ENCODE results near the gene STYXL2. TPM values are rescaled to one million over a fixed set of nuclear protein-coding genes. Genes with fewer than 3 reads are reported as not detected.

Gene STYXL2
- total RNA-seq, 6 experiments from 2014 or later, result 0.12 TPM; not detected in 5

DNA sequence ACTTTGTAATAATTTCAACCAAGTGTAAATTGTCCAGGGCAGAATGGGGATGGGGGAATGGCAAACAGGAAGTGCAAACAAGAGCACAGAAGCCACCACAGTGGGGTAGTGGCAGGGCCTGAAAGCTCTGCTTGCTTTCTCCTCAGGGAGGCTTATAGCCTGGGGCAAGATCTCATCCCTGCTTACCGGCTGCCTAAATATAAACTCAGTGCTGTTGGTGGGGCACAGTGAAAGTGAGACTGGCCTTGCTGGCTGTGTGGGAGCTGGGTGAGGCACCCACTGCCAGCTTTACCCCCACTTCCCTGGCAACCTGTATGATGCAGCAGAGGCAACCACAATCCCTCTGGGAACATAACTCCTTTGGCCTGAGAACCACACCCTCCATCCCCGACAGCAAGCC is 15.2 kb downstream of the STYXL2 start:
- intact Hi-C loops (cut with DNase I), result no loop called here
- no peak for DNase-seq

GRCh38 chr1:167110586-167110985 is 16.7 kb downstream of the STYXL2 start:
- no peak for DNase-seq
- WGBS (ENCODE audit: insufficient coverage, low coverage, low lambda C conversion rate, missing lambda C conversion rate), result 70% methylated on average over 3 of the region's 3 CpGs
- intact Hi-C loops (cut with DNase I), result no loop called here
- Histone ChIP-seq H3K27ac (no peak overlapping the region), H3K9me3 (no peaks in the 10 kb centered on the region), H3K4me1 (no peaks in the 10 kb centered on the region), H3K36me3 (no peaks in the 10 kb centered on the region), H3K27me3 (no peaks in the 10 kb centered on the region), H3K4me3 (no peak overlapping the region)
- no peak for TF ChIP-seq CTCF (IDR thresholded peaks at IDR 0.05)
- no peak for TF ChIP-seq POLR2A (IDR thresholded peaks at IDR 0.05)
- no peak for ATAC-seq

More for the DNA sequence above, 15.2 kb downstream of the STYXL2 start:
- TF ChIP-seq CTCF (IDR thresholded peaks at IDR 0.05), result no peak
- no peak for TF ChIP-seq POLR2A (IDR thresholded peaks at IDR 0.05)
- Histone ChIP-seq H3K27me3 (no peaks in the 10 kb centered on the region), H3K27ac (no peak overlapping the region), H3K9me3 (no peaks in the 10 kb centered on the region), H3K4me1 (no peaks in the 10 kb centered on the region), H3K36me3 (no peaks in the 10 kb centered on the region), H3K4me3 (no peak overlapping the region)
- 80% methylated on average over 1 of the region's 2 CpGs for WGBS (ENCODE audit: insufficient coverage, low coverage, low lambda C conversion rate, missing lambda C conversion rate)
- ATAC-seq, result no peak

DNA sequence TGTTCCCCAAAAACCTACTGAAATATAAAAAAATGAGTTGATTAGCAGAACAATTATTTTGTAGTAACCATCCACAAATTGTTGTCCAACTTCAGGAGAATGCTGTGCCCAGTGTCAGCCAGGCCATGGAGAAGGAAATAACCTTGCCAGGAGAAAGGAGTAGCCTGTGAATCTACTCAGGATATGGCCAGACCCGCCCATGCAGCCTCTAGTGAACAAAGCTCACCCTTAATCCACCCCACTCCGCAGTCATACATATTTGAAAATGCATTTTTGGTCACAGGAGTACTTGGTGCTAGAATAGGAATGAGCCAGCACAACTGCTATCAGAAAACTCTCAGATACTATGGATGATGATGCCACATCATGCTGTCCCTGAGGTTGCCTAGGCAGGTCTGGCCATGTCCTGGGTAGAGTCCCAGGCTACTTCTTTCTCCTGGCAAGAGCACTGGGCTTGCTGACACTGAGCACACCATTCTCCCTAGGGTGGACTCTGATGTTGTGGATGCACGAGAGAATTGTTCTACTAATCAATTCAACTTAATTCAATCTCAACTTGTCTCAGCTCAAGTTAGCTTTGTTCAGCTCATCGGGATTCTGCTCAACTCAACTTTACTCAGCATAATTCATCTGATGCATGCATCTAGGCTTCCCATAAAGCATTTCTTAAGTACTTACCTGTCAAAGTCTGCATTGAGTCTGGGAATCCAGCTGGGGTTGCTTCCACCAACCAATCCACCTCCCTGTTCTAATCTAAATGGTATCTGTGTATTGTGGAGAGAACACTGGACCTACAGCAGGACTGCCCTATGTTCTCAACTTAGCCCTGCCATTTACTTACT is 18.2 kb downstream of the STYXL2 start:
- TF ChIP-seq POLR2A (IDR thresholded peaks at IDR 0.05), result no peak
- no peak for TF ChIP-seq CTCF (IDR thresholded peaks at IDR 0.05)
- Histone ChIP-seq H3K9me3 (no peaks in the 10 kb centered on the region), H3K4me1 (no peaks in the 10 kb centered on the region), H3K36me3 (no peaks in the 10 kb centered on the region), H3K4me3 (no peak overlapping the region), H3K27ac (no peak overlapping the region), H3K27me3 (no peaks in the 10 kb centered on the region)
- no peak for DNase-seq
- intact Hi-C loops (cut with DNase I), result no loop called here
- no peak for ATAC-seq
- 66% methylated on average over 4 of the region's 4 CpGs for WGBS (ENCODE audit: insufficient coverage, low coverage, low lambda C conversion rate, missing lambda C conversion rate)

DNA sequence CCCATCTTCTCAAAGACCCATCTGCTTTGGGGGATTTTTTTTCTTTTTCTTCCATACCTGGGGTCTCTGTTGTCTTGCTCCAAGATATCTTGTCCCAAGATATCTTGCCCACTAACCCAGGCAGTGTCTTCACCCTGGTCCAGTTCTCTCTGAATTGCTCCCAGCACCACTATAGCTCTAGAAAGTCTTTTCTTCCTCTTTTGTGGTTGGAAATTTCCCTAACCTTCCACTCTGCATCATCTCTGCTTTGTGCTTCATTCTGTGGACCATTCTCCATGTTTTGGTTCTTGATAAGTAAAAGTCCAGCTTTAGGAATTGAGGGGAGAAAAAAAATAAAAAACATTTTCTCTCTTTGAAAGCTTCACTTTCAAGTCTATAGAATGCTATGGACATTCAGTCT is 20.9 kb downstream of the STYXL2 start:
- ATAC-seq, result no peak
- intact Hi-C loops (cut with DNase I), result no loop called here
- Histone ChIP-seq H3K9me3 (no peaks in the 10 kb centered on the region), H3K4me1 (no peaks in the 10 kb centered on the region), H3K4me3 (no peak overlapping the region), H3K27ac (no peak overlapping the region), H3K27me3 (no peaks in the 10 kb centered on the region), H3K36me3 (no peaks in the 10 kb centered on the region)
- TF ChIP-seq POLR2A (IDR thresholded peaks at IDR 0.05) (no peak), CTCF (IDR thresholded peaks at IDR 0.05) (no peak)
- no peak for DNase-seq

Data from right lobe of liver (tissue), 6 donors.